H9 (cell line): ENCODE measurements around the gene CKB. TPM values are rescaled to one million over a fixed set of nuclear protein-coding genes. Genes with fewer than 3 reads are reported as not detected.

Experiments
- DNase-seq: peaks from one replicate; pipeline ENCODE4 v3.0.0-alpha.2; 2017
- H2AFZ ChIP-seq: one replicate; pipeline ENCODE4 v1.6.1; 2013; ENCODE audit warnings: mild to moderate bottlenecking, low read length, control low read depth, moderate library complexity
- H2AK5ac ChIP-seq: 2 replicates; pipeline ENCODE4 v1.6.1; 2013; ENCODE audit warnings: low read length, control low read depth, mixed read lengths; ENCODE audit not compliant: insufficient read length
- H2BK120ac ChIP-seq: one replicate; pipeline ENCODE4 v1.6.1; 2013; ENCODE audit warnings: low read depth, mild to moderate bottlenecking, low read length, control low read depth, inconsistent platforms; ENCODE audit not compliant: poor library complexity, severe bottlenecking
- H2BK12ac ChIP-seq: 2 replicates; pipeline ENCODE4 v1.6.1; 2013; ENCODE audit warnings: low read length, control low read depth, mixed read lengths, low read depth; ENCODE audit not compliant: insufficient read length
- H2BK15ac ChIP-seq: 2 replicates; pipeline ENCODE4 v1.6.1; 2013; ENCODE audit warnings: low read depth, low read length, control low read depth
- H2BK20ac ChIP-seq: one replicate; pipeline ENCODE4 v1.6.1; 2013; ENCODE audit warnings: low read depth, mild to moderate bottlenecking, low read length, control low read depth, inconsistent platforms; ENCODE audit not compliant: poor library complexity, severe bottlenecking
- H2BK5ac ChIP-seq: 2 replicates; pipeline ENCODE4 v1.6.1; 2013; ENCODE audit warnings: low read length, control low read depth, mixed read lengths; ENCODE audit not compliant: insufficient read length
- H3K14ac ChIP-seq: 2 replicates; pipeline ENCODE4 v1.6.1; 2013; ENCODE audit warnings: low read length, control low read depth; ENCODE audit not compliant: insufficient read depth
- H3K18ac ChIP-seq: 2 replicates; pipeline ENCODE4 v1.6.1; 2013; ENCODE audit warnings: low read depth, mild to moderate bottlenecking, mixed read lengths, low read length, control low read depth; ENCODE audit not compliant: insufficient read length
- H3K23ac ChIP-seq: 2 replicates; pipeline ENCODE4 v1.6.1; 2013; ENCODE audit warnings: low read length, control low read depth, mixed read lengths, low read depth; ENCODE audit not compliant: insufficient read length
- H3K23me2 ChIP-seq: 2 replicates; pipeline ENCODE4 v1.6.1; 2013; ENCODE audit warnings: low read depth, mild to moderate bottlenecking, mixed read lengths, low read length, control low read depth; ENCODE audit not compliant: insufficient read length, poor library complexity, severe bottlenecking
- H3K27ac ChIP-seq: 2 replicates; pipeline ENCODE4 v1.5.1; 2013; ENCODE audit warnings: low read length, control low read depth, mixed read lengths, low read depth; ENCODE audit not compliant: insufficient read length
- H3K27me3 ChIP-seq: 2 replicates; pipeline ENCODE4 v1.6.1; 2013; ENCODE audit warnings: low read length, control low read depth, inconsistent platforms; ENCODE audit not compliant: insufficient read depth
- H3K4ac ChIP-seq: 2 replicates; pipeline ENCODE4 v1.6.1; 2013; ENCODE audit warnings: low read depth, mild to moderate bottlenecking, control low read depth, inconsistent platforms, low read length, moderate library complexity
- H3K4me1 ChIP-seq: 2 replicates; pipeline ENCODE4 v1.6.1; 2013; ENCODE audit warnings: low read length, control low read depth, inconsistent platforms; ENCODE audit not compliant: insufficient read depth
- H3K4me2 ChIP-seq: 2 replicates; pipeline ENCODE4 v1.6.1; 2013; ENCODE audit warnings: low read length, control low read depth, mixed read lengths; ENCODE audit not compliant: insufficient read length, insufficient read depth
- H3K56ac ChIP-seq: 2 replicates; pipeline ENCODE4 v1.6.1; 2013; ENCODE audit warnings: low read depth, mild to moderate bottlenecking, mixed read lengths, low read length, control low read depth; ENCODE audit not compliant: insufficient read length
- H3K79me1 ChIP-seq: 2 replicates; pipeline ENCODE4 v1.6.1; 2013; ENCODE audit warnings: low read depth, mild to moderate bottlenecking, moderate library complexity, low read length, control low read depth, inconsistent platforms; ENCODE audit not compliant: insufficient read depth, poor library complexity, severe bottlenecking
- H3K79me2 ChIP-seq: 2 replicates; pipeline ENCODE4 v1.6.1; 2013; ENCODE audit warnings: low read length, control low read depth, inconsistent platforms; ENCODE audit not compliant: insufficient read depth
- H3K9ac ChIP-seq: 2 replicates; pipeline ENCODE4 v1.6.1; 2013; ENCODE audit warnings: low read length, control low read depth, mixed read lengths; ENCODE audit not compliant: insufficient read length; ENCODE audit errors: extremely low read depth
- H3K9me3 ChIP-seq: one replicate; pipeline ENCODE4 v1.6.1; 2013; ENCODE audit warnings: low read depth, low read length, inconsistent platforms; ENCODE audit not compliant: control insufficient read depth
- H3T11ph ChIP-seq: one replicate; pipeline ENCODE4 v1.6.1; 2013; ENCODE audit warnings: mild to moderate bottlenecking, low read length, control low read depth, inconsistent platforms
- H4K20me1 ChIP-seq: one replicate; pipeline ENCODE4 v1.6.1; 2013; ENCODE audit not compliant: control insufficient read depth, insufficient read length, insufficient read depth
- H4K5ac ChIP-seq: 2 replicates; pipeline ENCODE4 v1.6.1; 2013; ENCODE audit warnings: low read depth, mild to moderate bottlenecking, mixed read lengths, low read length, control low read depth; ENCODE audit not compliant: insufficient read length
- H4K8ac ChIP-seq: replicated peaks from 2 replicates; pipeline ENCODE4 v1.6.1; 2013; ENCODE audit warnings: low read length, control low read depth, mixed read lengths, low read depth; ENCODE audit not compliant: insufficient read length
- H4K91ac ChIP-seq: 2 replicates; pipeline ENCODE4 v1.6.1; 2013; ENCODE audit warnings: low read depth, mild to moderate bottlenecking, moderate library complexity, mixed read lengths, low read length, control low read depth; ENCODE audit not compliant: insufficient read length
- H3K27ac Mint-ChIP-seq, 3 experiments: 2 replicates in 2 of 3; 3 replicates in 1 of 3; pipeline ENCODE4 v1.8.0; 2020 to 2021; ENCODE audit warnings: mixed read lengths in 3 of 3, mild to moderate bottlenecking in 1 of 3, moderate library complexity in 1 of 3
- H3K27me3 Mint-ChIP-seq: 2 replicates; pipeline ENCODE4 v1.8.0; 2021; ENCODE audit warnings: low read depth, mild to moderate bottlenecking, moderate library complexity, mixed read lengths
- H3K36me3 Mint-ChIP-seq, 3 experiments: 2 replicates in 2 of 3; 3 replicates in 1 of 3; pipeline ENCODE4 v1.8.0; 2020 to 2021; ENCODE audit warnings: low read depth in 3 of 3, mixed read lengths in 3 of 3; ENCODE audit not compliant: insufficient read depth in 1 of 3
- H3K4me1 Mint-ChIP-seq, 2 experiments: 2 replicates each; pipeline ENCODE4 v1.8.0; 2020; ENCODE audit warnings: mixed read lengths in 2 of 2
- H3K4me3 Mint-ChIP-seq, 2 experiments: 2 replicates in 1 of 2; 3 replicates in 1 of 2; pipeline ENCODE4 v1.8.0; 2020 to 2021; ENCODE audit warnings: mild to moderate bottlenecking in 2 of 2, mixed read lengths in 2 of 2, moderate library complexity in 1 of 2
- H3K9me3 Mint-ChIP-seq, 2 experiments: 2 replicates in 1 of 2; 3 replicates in 1 of 2; pipeline ENCODE4 v1.8.0; 2020; ENCODE audit warnings: mild to moderate bottlenecking in 2 of 2, mixed read lengths in 2 of 2, moderate library complexity in 1 of 2
- CTCF ChIP-seq: fragments of 200-600 bp; sonication (generic); conservative IDR thresholded peaks from 3 replicates; pipeline ENCODE4 v1.8.0; 2021; ENCODE audit warnings: antibody characterized with exemption, mild to moderate bottlenecking
- WGBS: extraction: QIAGEN DNeasy Blood & Tissue Kit; methylation state at CpG from one replicate; pipeline ENCODE4 v1.1.7; 2013; ENCODE audit warnings: missing lambda C conversion rate, low lambda C conversion rate, mixed read lengths; ENCODE audit not compliant: insufficient read length; ENCODE audit errors: extremely low coverage; 5-methylcytosine and 5-hydroxymethylcytosine counted together
- total RNA-seq: library from RNA; stranded (reverse); gene quantifications from 2 replicates; pipeline ENCODE4 v1.2.1, GENCODE V29; 2021

CKB gene
- total RNA-seq, 1 experiment from 2014 or later: 517 TPM

- no peak overlapping the region for H4K5ac ChIP-seq
- no CpG with 5 or more reads among the region's 12 CpGs for WGBS
- no peak overlapping the region for H3K4ac ChIP-seq
- no peak overlapping the region for H3K14ac ChIP-seq
- H3K4me2 ChIP-seq: no peak overlapping the region
- peaks cover 12% of the 10 kb centered on the region for H3K23me2 ChIP-seq
- no peak overlapping the region for H3T11ph ChIP-seq
- TF ChIP-seq CTCF: peak; percentile 50; the same call in 2 of the 3 replicates
- H2AK5ac ChIP-seq: no peak overlapping the region
- no peaks in the 10 kb centered on the region for H3K4me1 ChIP-seq
- peaks cover 3% of the 10 kb centered on the region for H4K20me1 ChIP-seq
- H3K79me1 ChIP-seq: no peaks in the 10 kb centered on the region
- no peak overlapping the region for H2AFZ ChIP-seq
- H2BK12ac ChIP-seq: no peak overlapping the region
- peaks cover 20 to 39% of the 10 kb centered on the region in 2 experiments for H3K4me1 Mint-ChIP-seq
- H3K27ac ChIP-seq: no peak overlapping the region
- H2BK20ac ChIP-seq: no peak overlapping the region
- peak overlapping the region in 1 of 2 experiments; percentile 77; a peak in 3 of 5 replicates for H3K4me3 Mint-ChIP-seq
- H3K27me3 Mint-ChIP-seq: peaks cover 35% of the 10 kb centered on the region
- H3K36me3 Mint-ChIP-seq: peaks cover 9 to 10% (median 10%) of the 10 kb centered on the region in 3 experiments
- no peak overlapping the region for H2BK5ac ChIP-seq
- no peak overlapping the region for H4K91ac ChIP-seq
- no peaks in the 10 kb centered on the region for H3K79me2 ChIP-seq
- no peak overlapping the region for H3K18ac ChIP-seq
- no peak overlapping the region for H2BK120ac ChIP-seq
- H3K9ac ChIP-seq: no peak overlapping the region
- H3K9me3 Mint-ChIP-seq: peaks cover 4 to 5% of the 10 kb centered on the region in 2 experiments; a peak in 3 of 5 replicates
- H3K27me3 ChIP-seq: peaks cover 7% of the 10 kb centered on the region; the same call in 1 of the 2 replicates
- H3K27ac Mint-ChIP-seq: no peak overlapping the region; a peak in 1 of 7 replicates
- no peak overlapping the region for H3K23ac ChIP-seq
- no peak for DNase-seq
- no peaks in the 10 kb centered on the region for H3K9me3 ChIP-seq
- H2BK15ac ChIP-seq: no peak overlapping the region
- H4K8ac ChIP-seq: no peak overlapping the region
- H3K56ac ChIP-seq: no peak overlapping the region
These were observed 1.6 kb upstream of the CKB start for GRCh38 chr14:103524002-103524935.
